ENCODE measurements around the gene TBC1D21. TPM values are rescaled to one million over a fixed set of nuclear protein-coding genes. Genes with fewer than 3 reads are reported as not detected.

Gene TBC1D21
- total RNA-seq, 1 experiment from 2014 or later: not detected

- Mint-ChIP-seq H3K9me3 (ENCODE audit: unreplicated experiment) (no peaks in the 10 kb centered on the region), H3K4me1 (ENCODE audit: insufficient read depth, unreplicated experiment) (no peaks in the 10 kb centered on the region), H3K27me3 (ENCODE audit: insufficient read depth, unreplicated experiment) (peaks cover 12% of the 10 kb centered on the region), H3K27ac (ENCODE audit: low read depth, unreplicated experiment) (no peak overlapping the region), H3K4me3 (ENCODE audit: unreplicated experiment) (no peak overlapping the region), H3K36me3 (ENCODE audit: insufficient read depth, unreplicated experiment) (no peaks in the 10 kb centered on the region)
- intact Hi-C loops (cut with micrococcal nuclease): loop anchor here (5.0 kb wide), 1 partner anchor 203 kb away; no protein-coding TSS in a partner anchor
- CTCF ChIA-PET: interaction anchor here (0.8 to 1.0 kb wide), 3 partner anchors 18 to 269 kb away, joined by 3 read pairs; no protein-coding TSS in a partner anchor
- no peak for DNase-seq (ENCODE audit: unreplicated experiment)
- POLR2A ChIA-PET: no interaction called here
- BruUV-seq (replicated peaks): no TSS peak
- no peak for TF ChIP-seq CTCF (IDR thresholded peaks at IDR 0.05; ENCODE audit: unreplicated experiment)
Observed at GRCh38 chr15:73905225-73905827, 32.0 kb downstream of the TBC1D21 start.

GRCh38 chr15:73906346-73907034, 33.1 kb downstream of the TBC1D21 start:
- ChIA-PET CTCF (interaction anchor here (0.7 to 3.6 kb wide), 9 partner anchors 9 to 578 kb away, joined by 3 to 36 read pairs (median 3); partner anchors contain the start of gene TBC1D21), POLR2A (no interaction called here)
- Mint-ChIP-seq H3K36me3 (ENCODE audit: insufficient read depth, unreplicated experiment) (no peaks in the 10 kb centered on the region), H3K27ac (ENCODE audit: low read depth, unreplicated experiment) (no peak overlapping the region), H3K9me3 (ENCODE audit: unreplicated experiment) (no peaks in the 10 kb centered on the region), H3K4me1 (ENCODE audit: insufficient read depth, unreplicated experiment) (no peaks in the 10 kb centered on the region), H3K27me3 (ENCODE audit: insufficient read depth, unreplicated experiment) (peaks cover 24% of the 10 kb centered on the region), H3K4me3 (ENCODE audit: unreplicated experiment) (no peak overlapping the region)
- no peak for DNase-seq (ENCODE audit: unreplicated experiment)
- no TSS peak for BruUV-seq (replicated peaks)
- no peak for TF ChIP-seq CTCF (IDR thresholded peaks at IDR 0.05; ENCODE audit: unreplicated experiment)
- intact Hi-C loops (cut with micrococcal nuclease): loop anchor here (5.0 kb wide), 1 partner anchor 204 kb away; no protein-coding TSS in a partner anchor

- DNase-seq (ENCODE audit: unreplicated experiment): no peak
- Mint-ChIP-seq H3K9me3 (ENCODE audit: unreplicated experiment) (no peaks in the 10 kb centered on the region), H3K36me3 (ENCODE audit: insufficient read depth, unreplicated experiment) (no peaks in the 10 kb centered on the region), H3K27ac (ENCODE audit: low read depth, unreplicated experiment) (no peak overlapping the region), H3K4me3 (ENCODE audit: unreplicated experiment) (no peak overlapping the region), H3K4me1 (ENCODE audit: insufficient read depth, unreplicated experiment) (no peaks in the 10 kb centered on the region), H3K27me3 (ENCODE audit: insufficient read depth, unreplicated experiment) (peaks cover 27% of the 10 kb centered on the region)
- CTCF ChIA-PET: interaction anchor here (0.7 to 3.6 kb wide), 11 partner anchors 9 to 578 kb away, joined by 3 to 36 read pairs (median 3); partner anchors contain the start of gene TBC1D21
- POLR2A ChIA-PET: no interaction called here
- BruUV-seq (replicated peaks): no TSS peak
- intact Hi-C loops (cut with micrococcal nuclease): loop anchor here (5.0 kb wide), 1 partner anchor 205 kb away; no protein-coding TSS in a partner anchor
- TF ChIP-seq CTCF (IDR thresholded peaks at IDR 0.05; ENCODE audit: unreplicated experiment): no peak
Observed at GRCh38 chr15:73907035-73907408, 33.7 kb downstream of the TBC1D21 start.

- H3K36me3 Mint-ChIP-seq (ENCODE audit: insufficient read depth, unreplicated experiment): no peaks in the 10 kb centered on the region
- H3K27ac Mint-ChIP-seq (ENCODE audit: low read depth, unreplicated experiment): no peak overlapping the region
- no peaks in the 10 kb centered on the region for H3K9me3 Mint-ChIP-seq (ENCODE audit: unreplicated experiment)
- intact Hi-C loops (cut with micrococcal nuclease): loop anchor here (1.0 to 5.0 kb wide), 2 partner anchors 34 to 206 kb away; no protein-coding TSS in a partner anchor
- CTCF ChIA-PET: interaction anchor here (0.6 to 3.6 kb wide), 22 partner anchors 8 to 448 kb away, joined by 3 to 36 read pairs (median 3); partner anchors contain the start of gene TBC1D21
- H3K27me3 Mint-ChIP-seq (ENCODE audit: insufficient read depth, unreplicated experiment): peaks cover 40% of the 10 kb centered on the region
- no TSS peak for BruUV-seq (replicated peaks)
- H3K4me3 Mint-ChIP-seq (ENCODE audit: unreplicated experiment): no peak overlapping the region
- no peaks in the 10 kb centered on the region for H3K4me1 Mint-ChIP-seq (ENCODE audit: insufficient read depth, unreplicated experiment)
- POLR2A ChIA-PET: no interaction called here
- DNase-seq (ENCODE audit: unreplicated experiment): peak; percentile 64
- TF ChIP-seq CTCF (IDR thresholded peaks at IDR 0.05; ENCODE audit: unreplicated experiment): peak; percentile 93
Observed at GRCh38 chr15:73908030-73908821, 34.9 kb downstream of the TBC1D21 start.
